Activated CD8-positive, alpha-beta memory T cell treated with anti-CD3 and anti-CD28 coated beads, Interleukin-2, amount 50 U/mL, for 48 hours (primary cell): ENCODE measurements around the gene GPR137.
"Not testable (repeated sequence)": the region's sequence is repeated elsewhere in the genome, so short reads cannot be mapped to it uniquely, and the experiment has no call there.

ENCODE experiments used
- DNase-seq: peaks from one replicate; pipeline ENCODE4 v3.0.0-alpha.2; 2020

GPR137 gene, protein sequence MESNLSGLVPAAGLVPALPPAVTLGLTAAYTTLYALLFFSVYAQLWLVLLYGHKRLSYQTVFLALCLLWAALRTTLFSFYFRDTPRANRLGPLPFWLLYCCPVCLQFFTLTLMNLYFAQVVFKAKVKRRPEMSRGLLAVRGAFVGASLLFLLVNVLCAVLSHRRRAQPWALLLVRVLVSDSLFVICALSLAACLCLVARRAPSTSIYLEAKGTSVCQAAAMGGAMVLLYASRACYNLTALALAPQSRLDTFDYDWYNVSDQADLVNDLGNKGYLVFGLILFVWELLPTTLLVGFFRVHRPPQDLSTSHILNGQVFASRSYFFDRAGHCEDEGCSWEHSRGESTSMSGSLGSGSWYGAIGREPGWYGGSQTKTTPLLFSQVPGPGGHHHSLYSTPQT

DNA sequence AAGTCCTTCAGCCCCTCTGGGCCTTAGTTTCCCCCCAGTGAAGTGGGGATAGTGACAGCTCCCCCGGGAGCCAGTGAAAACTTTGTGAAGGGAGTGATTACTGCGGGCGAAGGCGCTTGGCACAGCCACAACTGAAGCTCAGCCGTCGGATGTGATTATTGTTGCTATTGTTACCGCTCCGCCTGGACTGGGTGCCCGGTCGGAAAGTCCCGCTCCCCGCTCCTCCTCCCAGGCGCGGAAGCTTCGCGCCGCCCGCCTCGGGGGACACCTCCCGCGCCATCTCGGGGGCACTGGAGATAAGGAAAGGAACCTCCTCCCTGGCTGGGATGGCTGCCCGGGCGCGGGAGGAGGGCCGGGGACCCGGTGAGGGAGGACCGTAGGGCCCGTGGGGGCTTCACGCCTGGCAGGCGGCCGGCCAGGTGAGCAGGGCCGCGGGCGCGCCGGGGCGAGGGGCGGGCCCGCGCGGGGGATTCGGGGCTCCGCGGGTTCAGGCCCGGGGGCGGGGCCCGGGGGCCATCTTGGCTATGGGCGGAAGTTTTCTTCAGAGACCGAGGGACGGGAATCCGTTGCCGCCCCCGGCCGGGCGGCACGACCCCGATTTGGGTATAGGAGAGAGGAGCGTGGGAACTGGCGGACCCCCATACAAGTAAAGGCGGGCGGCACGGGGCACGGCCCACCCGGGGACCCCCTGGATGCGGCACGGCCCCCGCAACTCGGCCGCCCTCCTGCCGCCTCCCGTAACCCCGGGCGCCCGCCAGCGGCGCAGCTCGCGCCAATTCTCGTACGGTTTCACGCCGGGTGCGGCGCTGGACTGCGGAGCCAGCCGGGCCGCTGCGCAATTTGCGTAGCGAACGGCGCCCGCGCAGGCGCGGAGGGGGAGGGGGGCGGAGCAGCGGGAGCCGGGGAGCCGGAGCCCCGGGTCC is at the start of gene GPR137:
Gene GPR137 (plus strand): TSS at position 887 of the 923 bp plus-strand sequence. CDS start 677 bp downstream, outside the sequence.
- peak; percentile 100 for DNase-seq

GRCh38 chr11:64237484-64237951 is 48.1 kb upstream of the GPR137 start:
- no peak for DNase-seq

- DNase-seq = no peak
These were observed 47.6 kb upstream of the GPR137 start for GRCh38 chr11:64238076-64238475.

DNA sequence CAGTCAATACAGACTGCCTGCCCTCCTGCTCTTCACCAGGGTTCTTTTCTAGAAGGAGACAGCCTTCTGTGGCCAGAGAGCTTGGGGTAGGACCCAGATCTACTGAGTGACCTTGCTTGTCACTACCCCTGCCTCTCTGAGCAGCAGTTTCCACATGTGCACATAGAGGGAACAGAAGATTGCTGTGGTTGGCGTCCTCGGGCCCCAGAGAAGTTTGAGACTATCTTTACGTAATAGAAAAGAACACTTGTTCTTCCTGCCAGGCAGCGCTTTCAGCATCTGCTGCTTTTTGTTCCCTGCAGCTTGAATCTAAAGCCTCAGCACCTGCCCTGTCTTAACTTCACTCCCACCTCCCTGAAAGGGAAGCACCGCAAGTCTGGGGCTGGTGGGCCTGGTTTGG is 46.6 kb upstream of the GPR137 start:
- DNase-seq = no peak

DNA sequence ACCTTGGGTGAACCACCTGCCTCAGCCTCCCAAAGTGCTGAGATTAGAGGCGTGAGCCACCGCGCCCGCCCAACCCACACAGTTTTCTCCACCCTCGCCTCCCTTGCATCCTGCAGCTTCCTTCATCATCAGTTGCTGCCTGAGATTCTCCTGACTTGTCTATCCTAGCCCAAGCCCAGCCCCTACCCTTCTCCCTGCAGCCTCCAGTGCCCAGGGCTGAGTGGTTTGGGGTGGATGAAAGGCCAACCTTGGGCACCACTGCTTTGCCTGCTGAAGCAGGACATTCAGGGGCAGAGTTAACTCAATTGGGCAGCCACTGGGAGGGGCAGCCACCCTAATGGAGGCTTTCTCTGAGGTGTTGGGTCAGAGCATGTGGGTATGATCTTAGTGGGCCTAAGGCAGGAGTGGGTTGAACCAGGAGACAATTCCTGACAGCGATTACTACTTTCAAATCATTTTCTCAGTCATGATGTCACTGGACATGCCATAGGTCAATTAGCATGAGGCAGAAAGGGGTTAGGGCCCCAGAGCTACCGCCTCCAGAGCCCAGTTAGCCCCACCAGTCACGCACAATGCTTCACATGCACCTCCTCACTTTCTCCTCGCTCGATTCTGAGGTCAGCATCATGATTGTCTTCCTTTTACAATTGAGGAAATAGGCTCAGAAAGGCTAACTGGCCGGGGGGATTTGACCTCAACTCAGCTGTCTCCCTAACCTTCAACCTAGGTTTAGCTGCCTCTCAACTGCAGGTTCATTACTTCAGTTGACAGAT is 45.8 kb upstream of the GPR137 start:
- DNase-seq = no peak

DNA sequence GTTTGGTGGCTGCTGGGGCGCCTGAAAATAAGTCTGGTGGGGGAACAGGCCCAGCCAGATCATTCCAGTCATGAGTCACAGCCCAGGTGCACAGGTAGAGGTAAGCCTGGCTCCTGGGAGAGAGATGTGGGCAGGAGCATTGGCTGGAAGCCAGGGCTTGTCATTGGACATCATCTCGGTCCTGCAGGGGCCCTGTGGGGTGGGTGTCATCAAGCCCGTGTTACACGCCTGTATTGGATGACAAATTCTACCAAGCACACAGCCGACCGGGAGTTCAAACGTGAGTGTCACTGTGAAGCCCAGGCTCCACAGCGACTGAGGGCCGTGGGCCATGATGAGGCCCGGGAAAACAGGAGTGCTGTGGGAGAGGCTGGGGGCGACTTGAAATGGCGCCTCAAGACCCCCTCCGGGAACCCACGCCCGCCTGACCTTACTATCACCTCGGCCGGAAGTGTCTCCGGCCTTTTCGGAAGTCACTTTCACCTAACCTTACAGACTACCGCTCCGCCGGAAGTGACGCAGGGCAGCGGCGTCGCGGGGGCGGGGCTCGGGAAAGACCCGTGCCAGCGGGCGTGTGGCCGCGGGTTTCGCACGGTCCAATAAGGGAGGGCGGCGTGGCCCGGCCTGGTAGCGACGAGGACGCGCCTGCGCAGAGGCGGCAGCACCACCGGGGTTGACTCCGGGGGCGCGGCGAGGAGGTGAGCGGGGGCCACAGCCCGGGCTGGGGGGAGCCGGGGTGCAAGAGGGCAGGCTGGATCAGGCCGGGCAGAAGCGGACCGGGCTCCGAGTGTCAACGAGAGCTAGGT is 45.0 kb upstream of the GPR137 start, which contains the start of gene FKBP2:
Gene FKBP2 (plus strand): TSS at position 661 of the 806 bp plus-strand sequence. CDS start 1,293 bp downstream, outside the sequence.
- peak; percentile 99 for DNase-seq

DNA sequence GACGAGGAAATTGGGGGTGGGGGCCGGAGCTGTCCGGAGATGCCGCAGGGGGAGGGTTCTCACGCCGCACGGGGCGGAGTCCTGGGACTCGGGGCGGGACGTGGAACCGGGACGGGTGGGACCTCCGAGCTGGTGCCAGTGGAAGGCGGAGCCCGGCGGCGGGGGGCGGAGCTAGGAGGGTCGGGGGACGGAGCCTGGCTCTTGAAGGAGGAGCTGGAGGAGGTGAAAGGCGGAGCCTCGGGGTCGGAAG is 44.5 kb upstream of the GPR137 start:
- peak; percentile 100 for DNase-seq

- DNase-seq = no peak
These were observed 43.9 kb upstream of the GPR137 start for GRCh38 chr11:64241491-64242374.

- DNase-seq = no peak
These were observed 42.3 kb upstream of the GPR137 start for GRCh38 chr11:64243236-64243854.

GRCh38 chr11:64244107-64244506 is 41.5 kb upstream of the GPR137 start:
- no peak for DNase-seq

DNA sequence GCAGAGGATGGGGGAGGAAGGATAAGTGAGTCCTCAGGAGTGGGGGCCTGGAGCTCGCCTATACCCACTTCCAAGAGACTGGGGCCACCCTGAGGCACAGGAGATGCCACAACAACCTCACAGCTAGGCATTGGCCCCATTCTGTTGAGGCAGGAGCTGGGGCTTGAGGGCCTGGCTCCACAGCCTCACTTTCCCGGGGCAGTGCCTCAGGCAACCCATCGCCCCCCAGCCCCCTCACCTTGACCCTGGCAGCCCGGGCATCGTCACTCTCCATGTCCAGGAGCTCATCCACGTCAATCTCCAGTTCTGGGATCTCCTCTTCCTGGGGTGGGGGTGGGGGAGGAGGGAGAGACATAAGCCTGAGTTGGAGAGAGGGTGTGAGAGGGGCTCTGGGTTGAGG is 40.7 kb upstream of the GPR137 start:
- DNase-seq = no peak

- no peak for DNase-seq
These were observed 40.2 kb upstream of the GPR137 start for GRCh38 chr11:64245401-64245796.

DNA sequence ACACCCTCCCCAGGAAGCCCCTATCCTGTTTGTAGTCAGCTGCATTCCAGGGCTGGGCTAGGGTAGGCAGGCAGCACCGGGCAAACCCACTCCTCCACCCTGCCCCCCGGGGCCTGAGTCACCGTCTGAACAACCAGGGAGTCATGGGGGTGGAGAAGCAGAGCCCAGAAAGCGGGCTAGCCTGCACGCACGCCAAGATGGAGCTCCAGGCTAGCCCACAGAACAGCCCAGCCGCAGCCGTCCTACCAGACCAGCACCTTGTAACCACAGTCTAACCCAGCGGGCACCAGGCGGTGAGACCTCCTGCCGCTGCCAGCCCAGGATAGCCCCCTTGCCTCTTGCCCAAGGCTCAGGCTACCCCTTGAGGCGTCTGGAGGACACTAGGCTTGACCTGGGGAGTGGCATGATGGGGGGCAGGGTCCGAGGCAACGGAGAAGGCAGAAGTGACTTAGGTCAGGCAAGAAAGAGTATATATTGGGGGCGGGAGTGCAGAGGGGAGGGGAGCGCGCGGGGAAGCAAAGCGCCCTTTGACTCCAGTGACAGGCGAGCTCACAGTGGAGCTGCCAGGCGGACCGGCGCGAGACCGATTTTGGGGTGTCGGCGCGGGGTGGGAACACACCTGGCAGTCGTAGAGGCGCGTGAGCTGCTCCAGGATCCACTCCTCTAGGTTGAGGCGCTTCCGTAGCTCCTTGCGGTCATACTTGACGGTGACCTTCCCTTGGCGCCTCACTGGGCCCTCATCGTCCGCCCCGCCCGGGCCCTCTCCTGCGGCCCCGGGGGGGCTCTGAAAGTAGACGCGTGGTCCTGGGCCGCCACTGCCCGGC is 39.6 kb upstream of the GPR137 start:
- DNase-seq = peak; percentile 86

- DNase-seq = not testable (repeated sequence)
These were observed 39.1 kb upstream of the GPR137 start for GRCh38 chr11:64246621-64246870.

DNA sequence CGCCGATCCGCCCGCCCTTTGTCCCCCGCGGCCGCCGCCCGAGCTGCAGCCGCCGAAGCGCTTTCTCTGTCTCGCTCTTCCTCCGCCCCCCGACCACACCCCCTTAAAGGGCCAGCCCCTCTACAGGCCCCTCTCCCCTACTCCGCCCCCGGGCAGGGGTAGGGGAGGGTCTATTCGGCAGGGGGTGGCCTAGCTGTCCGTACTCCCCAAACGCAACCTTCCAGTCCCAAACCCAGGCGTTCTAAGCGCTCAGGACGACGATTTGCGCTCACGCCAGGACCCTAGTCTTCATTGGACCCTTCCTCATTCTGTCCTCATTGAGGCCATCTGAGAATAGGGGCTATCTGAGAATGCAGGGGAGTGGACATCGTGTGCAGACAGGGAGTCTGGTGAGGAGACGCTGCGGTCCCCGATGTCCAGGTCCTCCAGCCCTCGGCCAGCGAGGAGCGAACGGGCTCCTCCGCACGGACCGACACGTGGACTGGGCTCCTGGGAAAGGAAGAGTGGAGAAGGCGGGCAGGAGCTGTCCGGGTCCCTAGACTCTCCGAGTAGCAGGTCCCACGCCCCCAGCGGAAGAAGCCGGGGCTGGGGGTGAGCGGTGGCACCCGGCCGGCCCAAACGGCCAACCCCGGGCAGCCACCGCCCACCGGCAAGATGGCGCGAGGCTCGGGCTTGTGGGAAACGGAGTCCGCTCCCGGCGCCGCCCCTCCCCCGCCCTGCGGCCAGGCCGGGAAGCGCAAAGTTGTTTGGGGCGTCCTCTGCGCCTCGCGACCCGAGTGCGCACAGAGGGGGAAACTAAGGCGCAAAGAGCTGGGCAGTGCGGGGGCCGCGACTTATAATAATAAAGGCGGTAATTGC is 38.5 kb upstream of the GPR137 start, which contains the start of gene PPP1R14B:
Gene PPP1R14B (minus strand): TSS at position 73 of the 858 bp plus-strand sequence. CDS start 270 bp downstream, outside the sequence.
- peak; percentile 90 for DNase-seq

GRCh38 chr11:64247729-64248531 is 37.7 kb upstream of the GPR137 start:
- DNase-seq = no peak

DNA sequence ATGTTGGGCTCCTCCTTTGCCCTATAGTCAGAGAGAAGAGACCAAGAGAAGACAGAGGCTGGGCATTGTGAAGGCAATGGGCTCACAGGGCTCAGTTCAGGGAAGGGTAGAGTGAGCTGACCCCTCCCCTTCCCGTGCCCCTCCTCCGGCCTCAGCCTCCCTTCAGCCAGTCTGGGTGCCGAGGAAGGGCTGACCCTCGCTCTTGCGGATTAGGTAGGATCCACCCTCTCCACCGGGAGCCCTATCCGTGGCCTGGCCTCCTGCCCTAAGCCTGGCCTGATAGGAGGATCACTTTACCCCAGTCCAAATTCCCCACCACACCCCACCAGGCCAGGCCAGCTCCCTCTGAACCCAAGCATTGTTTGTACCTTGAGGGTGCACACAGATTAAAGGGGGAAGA is 37.1 kb upstream of the GPR137 start:
- no peak for DNase-seq

- DNase-seq = no peak
These were observed 36.6 kb upstream of the GPR137 start for GRCh38 chr11:64249038-64249437.
